ENCODE results near the gene FLT3LG. TPM values are rescaled to one million over a fixed set of nuclear protein-coding genes. Genes with fewer than 3 reads are reported as not detected.
A peak's percentile ranks its signal among the peaks of the same experiment; 100 is the strongest.
"Not testable (repeated sequence)": the region's sequence is repeated elsewhere in the genome, so short reads cannot be mapped to it uniquely, and the experiment has no call there.

FLT3LG gene
- polyA plus RNA-seq, 1 experiment: 7.7 TPM

DNA sequence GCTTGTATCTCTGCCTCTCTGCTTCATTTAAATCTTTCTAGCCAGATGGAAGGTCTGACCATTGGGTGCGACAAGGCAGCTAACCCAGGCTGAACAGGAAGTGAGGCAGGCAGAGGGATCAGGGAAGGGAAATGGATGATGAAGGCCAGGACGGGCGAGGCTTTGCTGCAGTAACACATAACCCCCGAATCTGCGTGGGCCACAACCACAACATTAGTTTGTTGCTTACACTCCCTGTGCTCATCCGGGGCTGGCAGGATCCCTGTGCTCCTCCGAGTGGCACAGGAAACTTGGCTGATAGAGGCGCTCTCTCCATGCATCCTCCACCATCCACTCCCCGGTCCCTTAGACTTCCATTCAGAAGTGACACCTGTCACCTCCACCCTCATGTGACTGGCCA is 1.1 kb upstream of the FLT3LG start:
- POLR2A ChIA-PET: no interaction called here
- TF ChIP-seq, protein P1, sequence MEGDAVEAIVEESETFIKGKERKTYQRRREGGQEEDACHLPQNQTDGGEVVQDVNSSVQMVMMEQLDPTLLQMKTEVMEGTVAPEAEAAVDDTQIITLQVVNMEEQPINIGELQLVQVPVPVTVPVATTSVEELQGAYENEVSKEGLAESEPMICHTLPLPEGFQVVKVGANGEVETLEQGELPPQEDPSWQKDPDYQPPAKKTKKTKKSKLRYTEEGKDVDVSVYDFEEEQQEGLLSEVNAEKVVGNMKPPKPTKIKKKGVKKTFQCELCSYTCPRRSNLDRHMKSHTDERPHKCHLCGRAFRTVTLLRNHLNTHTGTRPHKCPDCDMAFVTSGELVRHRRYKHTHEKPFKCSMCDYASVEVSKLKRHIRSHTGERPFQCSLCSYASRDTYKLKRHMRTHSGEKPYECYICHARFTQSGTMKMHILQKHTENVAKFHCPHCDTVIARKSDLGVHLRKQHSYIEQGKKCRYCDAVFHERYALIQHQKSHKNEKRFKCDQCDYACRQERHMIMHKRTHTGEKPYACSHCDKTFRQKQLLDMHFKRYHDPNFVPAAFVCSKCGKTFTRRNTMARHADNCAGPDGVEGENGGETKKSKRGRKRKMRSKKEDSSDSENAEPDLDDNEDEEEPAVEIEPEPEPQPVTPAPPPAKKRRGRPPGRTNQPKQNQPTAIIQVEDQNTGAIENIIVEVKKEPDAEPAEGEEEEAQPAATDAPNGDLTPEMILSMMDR (IDR thresholded peaks at IDR 0.05; ENCODE audit: insufficient read depth, low read depth, low read length): no peak
- DNase-seq (ENCODE audit: low read depth): no peak
- no peaks in the 10 kb centered on the region; the same call in 1 of the 2 replicates for H3K36me3 ChIP-seq (ENCODE audit: control insufficient read depth, insufficient read depth, low read length)
- CTCF ChIA-PET: interaction anchor here (0.5 to 2.4 kb wide), 9 partner anchors 14 to 199 kb away, joined by 3 to 20 read pairs (median 9); partner anchors contain the start of genes ALDH16A1 and PIH1D1
- H3K4me3 ChIP-seq (ENCODE audit: low read depth, low read length): no peak overlapping the region
- no peaks in the 10 kb centered on the region for H3K27me3 ChIP-seq (ENCODE audit: control insufficient read depth, insufficient read depth, low read length)

DNA sequence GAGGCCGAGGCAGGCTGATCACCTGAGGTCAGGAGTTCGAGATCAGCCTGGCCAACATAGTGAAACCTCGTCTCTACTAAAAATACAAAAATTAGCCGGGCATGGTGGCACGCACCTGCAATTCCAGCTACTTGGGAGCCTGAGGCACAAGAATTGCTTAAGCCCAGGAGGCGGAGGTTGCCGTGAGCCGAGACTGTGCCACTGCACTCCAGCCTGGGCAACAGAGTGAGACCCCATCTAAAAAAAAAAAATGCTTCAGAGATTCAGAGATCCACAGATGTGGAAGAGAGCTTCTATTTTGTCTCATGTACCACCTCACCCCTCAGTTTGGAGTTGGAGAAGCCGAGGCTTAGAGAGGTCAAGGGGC is 531 bp upstream of the FLT3LG start:
- peak overlapping the region; percentile 80 for H3K4me3 ChIP-seq (ENCODE audit: low read depth, low read length)
- DNase-seq (ENCODE audit: low read depth); H3K27me3 ChIP-seq (ENCODE audit: control insufficient read depth, insufficient read depth, low read length); H3K36me3 ChIP-seq (ENCODE audit: control insufficient read depth, insufficient read depth, low read length): not testable (repeated sequence)
- POLR2A ChIA-PET: interaction anchor here (0.6 kb wide), 1 partner anchor 397 kb away, joined by 3 read pairs; no protein-coding TSS in a partner anchor
- CTCF ChIA-PET: interaction anchor here (0.7 to 2.4 kb wide), 15 partner anchors 8 to 199 kb away, joined by 3 to 20 read pairs (median 6); partner anchors contain the start of genes ALDH16A1, NOSIP, PIH1D1 and PRRG2

DNA sequence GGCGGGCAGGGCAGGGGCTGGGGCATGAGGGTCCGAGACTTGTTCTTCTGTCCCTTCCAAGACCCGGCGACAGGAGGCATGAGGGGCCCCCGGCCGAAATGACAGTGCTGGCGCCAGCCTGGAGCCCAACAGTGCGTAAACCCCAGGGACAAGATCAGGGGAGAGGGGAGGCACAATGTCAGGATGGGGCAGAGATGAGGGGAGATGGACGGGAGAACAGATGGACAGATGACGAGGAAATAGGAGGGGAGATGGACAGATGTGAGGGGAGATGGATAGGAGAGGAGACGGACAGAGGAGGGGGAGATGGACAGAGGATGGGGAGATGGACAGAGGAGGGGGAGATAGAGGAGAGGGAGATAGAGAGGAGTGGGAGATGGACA is 518 bp downstream of the FLT3LG start:
- POLR2A ChIA-PET: no interaction called here
- Histone ChIP-seq H3K36me3 (ENCODE audit: control insufficient read depth, insufficient read depth, low read length) (no peaks in the 10 kb centered on the region; the same call in 1 of the 2 replicates), H3K27me3 (ENCODE audit: control insufficient read depth, insufficient read depth, low read length) (no peaks in the 10 kb centered on the region), H3K4me3 (ENCODE audit: low read depth, low read length) (peak overlapping the region; percentile 80)
- CTCF ChIA-PET: interaction anchor here (1.3 to 2.4 kb wide), 3 partner anchors 22 to 96 kb away, joined by 6 to 16 read pairs (median 9); partner anchors contain the start of genes ALDH16A1 and PIH1D1
- TF ChIP-seq, protein P1 (IDR thresholded peaks at IDR 0.05; ENCODE audit: insufficient read depth, low read depth, low read length): no peak
- no peak for DNase-seq (ENCODE audit: low read depth)

DNA sequence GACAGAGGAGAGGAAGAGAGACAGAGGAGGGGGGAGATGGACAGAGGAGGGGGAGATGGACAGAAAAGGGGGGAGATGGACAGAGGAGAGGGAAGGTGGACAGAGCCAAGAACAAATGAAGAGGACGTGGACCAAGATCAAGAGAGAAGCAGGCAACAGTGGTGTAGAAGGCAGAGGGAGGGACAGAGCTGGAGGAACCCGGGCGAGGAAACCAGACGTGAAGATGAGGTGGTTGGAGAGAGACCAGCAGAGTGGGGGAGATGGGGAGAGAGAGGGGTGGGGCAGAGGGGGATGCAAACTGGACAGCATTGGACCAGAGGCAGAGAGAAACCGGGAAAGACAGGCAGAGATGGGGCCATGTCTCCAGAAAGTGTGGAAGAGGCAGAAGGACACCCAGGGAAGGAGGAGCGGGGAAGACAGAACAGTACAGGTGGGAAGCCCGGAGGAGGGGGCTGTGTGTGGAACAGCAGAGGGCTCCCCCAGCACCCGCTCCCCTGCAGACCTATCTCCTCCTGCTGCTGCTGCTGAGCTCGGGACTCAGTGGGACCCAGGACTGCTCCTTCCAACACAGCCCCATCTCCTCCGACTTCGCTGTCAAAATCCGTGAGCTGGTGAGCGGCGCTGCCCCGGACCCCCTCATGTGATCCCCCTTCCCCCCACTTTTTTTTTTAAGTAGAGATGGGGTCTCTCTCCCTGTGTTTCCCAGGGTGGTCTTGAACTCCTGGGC is 1.3 kb downstream of the FLT3LG start:
- Histone ChIP-seq H3K4me3 (ENCODE audit: low read depth, low read length) (no peak overlapping the region), H3K27me3 (ENCODE audit: control insufficient read depth, insufficient read depth, low read length) (no peaks in the 10 kb centered on the region), H3K36me3 (ENCODE audit: control insufficient read depth, insufficient read depth, low read length) (no peaks in the 10 kb centered on the region; the same call in 1 of the 2 replicates)
- TF ChIP-seq, protein P1 (IDR thresholded peaks at IDR 0.05; ENCODE audit: insufficient read depth, low read depth, low read length): no peak
- DNase-seq (ENCODE audit: low read depth): no peak
- CTCF ChIA-PET: interaction anchor here (0.7 kb wide), 2 partner anchors 22 to 95 kb away, joined by 4 read pairs; no protein-coding TSS in a partner anchor
- POLR2A ChIA-PET: no interaction called here

DNA sequence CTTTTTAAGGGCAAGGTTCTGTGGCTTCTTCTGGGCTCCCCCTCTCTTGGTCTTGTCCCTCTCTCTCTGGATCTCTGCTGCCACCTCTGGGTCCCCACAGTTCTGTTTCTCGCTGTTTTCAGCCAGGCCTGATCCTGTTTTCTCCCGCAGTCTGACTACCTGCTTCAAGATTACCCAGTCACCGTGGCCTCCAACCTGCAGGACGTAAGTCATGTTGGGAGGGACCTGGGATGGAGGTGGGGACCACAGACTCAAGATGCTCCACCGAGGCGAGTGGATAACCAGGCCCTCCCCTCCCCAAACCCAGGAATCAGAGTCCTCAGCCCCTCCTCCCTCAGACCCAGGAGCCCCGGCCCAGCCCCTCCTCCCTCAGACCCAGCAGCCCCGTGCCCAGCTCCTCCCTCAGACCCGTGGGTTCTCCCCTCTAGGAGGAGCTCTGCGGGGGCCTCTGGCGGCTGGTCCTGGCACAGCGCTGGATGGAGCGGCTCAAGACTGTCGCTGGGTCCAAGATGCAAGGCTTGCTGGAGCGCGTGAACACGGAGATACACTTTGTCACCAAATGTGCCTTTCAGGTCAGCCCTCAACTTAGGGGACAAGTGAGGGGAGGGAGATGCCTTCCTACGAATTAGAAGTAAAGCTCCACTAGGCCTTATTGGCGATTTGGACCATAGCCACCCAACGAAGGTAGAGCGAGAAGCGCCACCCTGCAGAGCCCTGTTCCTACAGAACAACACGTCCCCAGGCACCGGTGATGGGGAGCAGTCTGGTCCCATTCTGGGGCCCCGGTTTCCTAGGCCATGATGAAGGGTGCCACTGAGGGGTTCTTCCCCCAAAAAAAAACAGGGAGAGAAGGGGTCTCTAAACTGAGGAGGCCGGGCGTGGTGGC is 2.2 kb downstream of the FLT3LG start:
- TF ChIP-seq, protein P1 (IDR thresholded peaks at IDR 0.05; ENCODE audit: insufficient read depth, low read depth, low read length): peak; percentile 66
- no peak for DNase-seq (ENCODE audit: low read depth)
- ChIA-PET POLR2A (no interaction called here), CTCF (interaction anchor here (0.6 to 2.3 kb wide), 4 partner anchors 10 to 333 kb away, joined by 3 to 8 read pairs (median 3); no protein-coding TSS in a partner anchor)
- H3K4me3 ChIP-seq (ENCODE audit: low read depth, low read length): no peak overlapping the region
- H3K36me3 ChIP-seq (ENCODE audit: control insufficient read depth, insufficient read depth, low read length): no peaks in the 10 kb centered on the region
- H3K27me3 ChIP-seq (ENCODE audit: control insufficient read depth, insufficient read depth, low read length): no peaks in the 10 kb centered on the region
